Small intestine (tissue), 16 donors: ENCODE results near the gene VEPH1. TPM values are rescaled to one million over a fixed set of nuclear protein-coding genes. Genes with fewer than 3 reads are reported as not detected.

Experiments
- DNase-seq, 2 donors: peaks; one replicate each; pipeline versions ENCODE4 v3.0.0 to v3.0.0-alpha.2; 2013
- FAIRE-seq: peaks from 2 replicates; lab custom pipeline; 2012; peaks lifted over from hg19 to GRCh38; lab: Jason Lieb, UNC
- H3K27ac ChIP-seq, 3 donors: one replicate each; pipeline ENCODE4 v1.5.1; 2013; ENCODE audit warnings: low read length in 2 of 3, mild to moderate bottlenecking in 2 of 3, control low read depth in 1 of 3, inconsistent platforms in 1 of 3, low read depth in 1 of 3, moderate library complexity in 1 of 3
- H3K27me3 ChIP-seq, 3 donors: one replicate each; pipeline ENCODE4 v1.6.1; 2013; ENCODE audit warnings: low read length in 3 of 3, inconsistent platforms in 1 of 3; ENCODE audit not compliant: control insufficient read depth in 3 of 3, insufficient read depth in 3 of 3
- H3K36me3 ChIP-seq, 3 donors: one replicate each; pipeline ENCODE4 v1.6.1; 2013; ENCODE audit warnings: low read length in 3 of 3, inconsistent platforms in 1 of 3, low read depth in 1 of 3, mild to moderate bottlenecking in 1 of 3, moderate library complexity in 1 of 3; ENCODE audit not compliant: control insufficient read depth in 3 of 3, insufficient read depth in 2 of 3
- H3K4me1 ChIP-seq, 3 donors: one replicate each; pipeline ENCODE4 v1.6.1; 2013; ENCODE audit warnings: low read length in 2 of 3, inconsistent platforms in 1 of 3, low read depth in 1 of 3, mild to moderate bottlenecking in 1 of 3, moderate library complexity in 1 of 3; ENCODE audit not compliant: control insufficient read depth in 3 of 3, insufficient read depth in 2 of 3
- H3K4me3 ChIP-seq, 3 donors: one replicate each; pipeline ENCODE4 v1.5.1; 2013; ENCODE audit warnings: low read length in 3 of 3, control low read depth in 1 of 3, inconsistent platforms in 1 of 3, low read depth in 1 of 3, mild to moderate bottlenecking in 1 of 3, moderate library complexity in 1 of 3
- H3K9me3 ChIP-seq, 2 donors: one replicate each; pipeline ENCODE4 v1.6.1; 2013; ENCODE audit warnings: low read depth in 1 of 2, low read length in 1 of 2; ENCODE audit not compliant: control insufficient read depth in 2 of 2, insufficient read depth in 1 of 2
- WGBS, 3 donors: extraction: QIAGEN DNeasy Blood & Tissue Kit; methylation state at CpG; one replicate each; pipeline ENCODE4 v1.1.7; 2013; 5-methylcytosine and 5-hydroxymethylcytosine counted together
- long read RNA-seq, 10 donors: transcript quantifications; one replicate each; lab custom pipeline, GENCODE V29; 2026
- polyA plus RNA-seq, 4 donors: library from polyadenylated mRNA; stranded (reverse) in 3 of 4; unstranded in 1 of 4; fragments of 200-250 nt in 3 of 4; fragments of 120-200 nt in 1 of 4; gene quantifications; one replicate each; pipeline versions ENCODE4 v1.2.1 to v1.2.3, GENCODE V29; 2013
- donor health status: healthy with polysubstance abuse.
- donor health status: control.
- donor health status: control.
- donor health status: Bipolar disorder and iron deficiency.
- donor health status: healthy.

The VEPH1 gene
- polyA plus RNA-seq: under 1 TPM in 2 of 4 donors, not detected in 2; 0.04 to 0.18 TPM
- long read RNA-seq, donor 1: 0 reads
- long read RNA-seq, donor 2: 0 reads
- long read RNA-seq, donor 3: 0 reads
- long read RNA-seq, donor 4: 0 reads
- long read RNA-seq, donor 5: 0 reads
- long read RNA-seq, donor 6: 0 reads
- long read RNA-seq, donor 7: 0 reads
- long read RNA-seq, donor 8: 0 reads
- long read RNA-seq, donor 9: 0 reads
- long read RNA-seq, donor 10: 0 reads

- Histone ChIP-seq H3K4me3 (no peak within 1 kb of the TSS), H3K9me3 (no peaks in the 10 kb centered on the region), H3K27ac (no peak within 1 kb of the TSS), H3K4me1 (peaks cover 0 to 7% (median 0%) of the 10 kb centered on the region in 3 donors), H3K27me3 (peaks cover 0 to 7% (median 0%) of the 10 kb centered on the region in 3 donors), H3K36me3 (no peaks in the 10 kb centered on the region)
- DNase-seq (peak in 1 of 2 donors; percentile 10), FAIRE-seq (no peak)
- 42 to 59% (median 57%) methylated on average over 7 of the region's 7 CpGs for WGBS, 3 donors
Observed at GRCh38 chr3:157502916-157503595, at the start of gene VEPH1. TSS of gene VEPH1 (minus strand) at chr3:157503416. CDS start at chr3:157495349, 8,067 bp downstream.

GRCh38 chr3:157551961-157552360 is 48.7 kb upstream of the VEPH1 start:
- 69 to 76% (median 72%) methylated on average over 1 of the region's 1 CpG for WGBS, 3 donors
- Histone ChIP-seq H3K4me1 (no peaks in the 10 kb centered on the region), H3K36me3 (no peaks in the 10 kb centered on the region), H3K9me3 (no peaks in the 10 kb centered on the region), H3K4me3 (no peak overlapping the region), H3K27ac (no peak overlapping the region), H3K27me3 (peaks cover 0 to 2% (median 0%) of the 10 kb centered on the region in 3 donors)
- FAIRE-seq (no peak), DNase-seq (no peak)

GRCh38 chr3:157549498-157549897 is 46.3 kb upstream of the VEPH1 start:
- H3K27ac ChIP-seq: no peak overlapping the region
- H3K4me1 ChIP-seq: no peaks in the 10 kb centered on the region
- FAIRE-seq (no peak), DNase-seq (no peak)
- no peak overlapping the region for H3K4me3 ChIP-seq
- peaks cover 0 to under 1% (median 0%) of the 10 kb centered on the region in 3 donors for H3K27me3 ChIP-seq
- H3K36me3 ChIP-seq: no peaks in the 10 kb centered on the region
- 92 to 97% (median 93%) methylated on average over 2 of the region's 2 CpGs for WGBS, 3 donors
- H3K9me3 ChIP-seq: no peaks in the 10 kb centered on the region

- Histone ChIP-seq H3K27me3 (peaks cover 0 to 22% (median 5%) of the 10 kb centered on the region in 3 donors), H3K27ac (no peak overlapping the region), H3K9me3 (peaks cover 0 to 12% of the 10 kb centered on the region in 2 donors), H3K4me1 (no peaks in the 10 kb centered on the region), H3K36me3 (no peaks in the 10 kb centered on the region), H3K4me3 (no peak overlapping the region)
- no peak for DNase-seq
- 70 to 74% (median 74%) methylated on average over 4 of the region's 4 CpGs for WGBS, 3 donors
- FAIRE-seq: no peak
Observed at GRCh38 chr3:157544501-157545130, 41.4 kb upstream of the VEPH1 start.

- H3K4me3 ChIP-seq: peak overlapping the region in 1 of 3 donors; percentile 38
- H3K9me3 ChIP-seq: peaks cover 0 to 12% of the 10 kb centered on the region in 2 donors
- DNase-seq (no peak), FAIRE-seq (no peak)
- H3K27me3 ChIP-seq: peaks cover 0 to 23% (median 5%) of the 10 kb centered on the region in 3 donors
- WGBS, 3 donors: 75 to 77% (median 76%) methylated on average over 12 to 13 of the region's 13 CpGs
- no peaks in the 10 kb centered on the region for H3K36me3 ChIP-seq
- no peaks in the 10 kb centered on the region for H3K4me1 ChIP-seq
- H3K27ac ChIP-seq: no peak overlapping the region
Observed at GRCh38 chr3:157543501-157544035, 40.4 kb upstream of the VEPH1 start.

- H3K27me3 ChIP-seq: peaks cover 0 to 26% (median 5%) of the 10 kb centered on the region in 3 donors
- peaks cover 0 to 12% of the 10 kb centered on the region in 2 donors for H3K9me3 ChIP-seq
- H3K27ac ChIP-seq: no peak overlapping the region
- peak overlapping the region in 1 of 3 donors; percentile 38 for H3K4me3 ChIP-seq
- no peaks in the 10 kb centered on the region for H3K4me1 ChIP-seq
- FAIRE-seq (no peak), DNase-seq (peak; percentile 10 to 63)
- H3K36me3 ChIP-seq: no peaks in the 10 kb centered on the region
- 10 to 24% (median 13%) methylated on average over 42 to 50 of the region's 50 CpGs for WGBS, 3 donors
Observed at GRCh38 chr3:157542711-157543500, 39.7 kb upstream of the VEPH1 start.

- DNase-seq (no peak), FAIRE-seq (no peak)
- Histone ChIP-seq H3K27me3 (peaks cover 0 to 26% (median 5%) of the 10 kb centered on the region in 3 donors), H3K4me1 (no peaks in the 10 kb centered on the region), H3K4me3 (no peak overlapping the region), H3K9me3 (peaks cover 0 to 12% of the 10 kb centered on the region in 2 donors), H3K27ac (no peak overlapping the region), H3K36me3 (no peaks in the 10 kb centered on the region)
- 80 to 83% (median 82%) methylated on average over 6 of the region's 6 CpGs for WGBS, 3 donors
Observed at GRCh38 chr3:157541506-157542236, 38.5 kb upstream of the VEPH1 start.
